H1 (cell line): ENCODE measurements around the gene TOP1. TPM values are rescaled to one million over a fixed set of nuclear protein-coding genes. Genes with fewer than 3 reads are reported as not detected.

Source experiments
- CTCF ChIA-PET: fragments of 300-600 bp; sonication (Branson Sonifier 250); formaldehyde crosslinking; loops from one replicate; lab custom pipeline; 2021; ENCODE audit not compliant: partially characterized antibody; lab: Charles Lee
- POLR2A ChIA-PET: fragments of 300-600 bp; sonication (Branson Sonifier 250); formaldehyde crosslinking; loops from one replicate; lab custom pipeline; 2021; ENCODE audit warnings: inconsistent platforms; ENCODE audit not compliant: partially characterized antibody; lab: Charles Lee
- DNase-seq, 2 experiments: peaks; one replicate each; pipeline versions ENCODE4 v3.0.0 to v3.0.0-alpha.2; 2010 to 2022; ENCODE audit warnings: low spot score in 2 of 2, low read depth in 1 of 2, mixed read lengths in 1 of 2
- FAIRE-seq: peaks from 2 replicates; lab custom pipeline; 2011; peaks lifted over from hg19 to GRCh38; lab: Jason Lieb, UNC
- H2AFZ ChIP-seq: 2 replicates; pipeline ENCODE4 v1.8.1; 2012; ENCODE audit warnings: low read length, inconsistent platforms
- H2AK5ac ChIP-seq: 2 replicates; pipeline ENCODE4 v1.6.1; 2013; ENCODE audit warnings: low read depth, low read length
- H2BK120ac ChIP-seq: replicated peaks from 2 replicates; pipeline ENCODE3; 2013; ENCODE audit warnings: low read depth, low read length, inconsistent platforms
- H2BK12ac ChIP-seq: 2 replicates; pipeline ENCODE4 v1.6.1; 2013; ENCODE audit warnings: low read depth, low read length
- H2BK15ac ChIP-seq: 2 replicates; pipeline ENCODE4 v1.6.1; 2013; ENCODE audit warnings: low read length
- H2BK20ac ChIP-seq: 2 replicates; pipeline ENCODE4 v1.6.1; 2013; ENCODE audit warnings: low read length
- H2BK5ac ChIP-seq: 2 replicates; pipeline ENCODE4 v1.6.1; 2013; ENCODE audit warnings: low read depth, low read length
- H3K14ac ChIP-seq: 2 replicates; pipeline ENCODE4 v1.6.1; 2013; ENCODE audit warnings: inconsistent platforms; ENCODE audit not compliant: insufficient read length
- H3K18ac ChIP-seq: 2 replicates; pipeline ENCODE4 v1.6.1; 2013; ENCODE audit warnings: low read length; ENCODE audit errors: extremely low read depth
- H3K23ac ChIP-seq: 2 replicates; pipeline ENCODE4 v1.6.1; 2013; ENCODE audit warnings: inconsistent platforms; ENCODE audit not compliant: insufficient read length
- H3K23me2 ChIP-seq: 2 replicates; pipeline ENCODE4 v1.6.1; 2013; ENCODE audit warnings: low read depth, low read length
- H3K27ac ChIP-seq: 2 replicates; pipeline ENCODE4 v1.6.1; 2011; ENCODE audit warnings: low read depth, low read length, inconsistent platforms
- H3K27me3 ChIP-seq, 4 experiments: replicated peaks in 1 of 4; 1 replicate in 1 of 4; 2 replicates in 3 of 4; pipeline versions ENCODE4 v1.6.1 to v1.8.1; 2011 to 2013; ENCODE audit warnings: low read length in 3 of 4, mild to moderate bottlenecking in 3 of 4, inconsistent platforms in 2 of 4, mixed read lengths in 2 of 4, moderate library complexity in 1 of 4; ENCODE audit not compliant: control insufficient read depth in 3 of 4, insufficient read depth in 3 of 4; ENCODE audit errors: extremely low read depth in 1 of 4
- H3K36me3 ChIP-seq, 4 experiments: 2 replicates each; pipeline versions ENCODE4 v1.6.1 to v1.8.1; 2011 to 2013; ENCODE audit warnings: mild to moderate bottlenecking in 4 of 4, low read length in 3 of 4, moderate library complexity in 2 of 4, control low read depth in 1 of 4, inconsistent platforms in 1 of 4; ENCODE audit not compliant: insufficient read depth in 4 of 4, control insufficient read depth in 2 of 4
- H3K4ac ChIP-seq: replicated peaks from 2 replicates; pipeline ENCODE3; 2013; ENCODE audit warnings: low read length, low read depth, mixed read lengths, inconsistent platforms; ENCODE audit not compliant: insufficient read length
- H3K4me1 ChIP-seq, 4 experiments: replicated peaks in 1 of 4; 1 replicate in 1 of 4; 2 replicates in 3 of 4; pipeline versions ENCODE4 v1.6.1 to v1.8.1; 2011 to 2013; ENCODE audit warnings: low read length in 3 of 4, inconsistent platforms in 2 of 4, mixed read lengths in 1 of 4; ENCODE audit not compliant: insufficient read depth in 4 of 4, control insufficient read depth in 3 of 4
- H3K4me2 ChIP-seq, 2 experiments: 2 replicates each; pipeline versions ENCODE4 v1.6.1 to v1.8.1; 2011 to 2013; ENCODE audit warnings: low read depth in 2 of 2, low read length in 2 of 2, control low read depth in 1 of 2, inconsistent platforms in 1 of 2, mild to moderate bottlenecking in 1 of 2; ENCODE audit not compliant: insufficient read depth in 1 of 2
- H3K4me3 ChIP-seq, 4 experiments: fragments of 200-600, 300-600 bp in 1 of 4; sonication (generic), shearing (Covaris generic), sonication (Bioruptor Twin) in 1 of 4; 2 replicates each; pipeline versions ENCODE4 v1.5.1 to v1.8.1; 2011 to 2016; ENCODE audit warnings: low read length in 4 of 4, low read depth in 3 of 4, control low read depth in 2 of 4, inconsistent platforms in 2 of 4, mild to moderate bottlenecking in 2 of 4, mixed read lengths in 1 of 4, moderate library complexity in 1 of 4; ENCODE audit not compliant: insufficient read depth in 2 of 4; ENCODE audit errors: extremely low read depth in 1 of 4
- H3K56ac ChIP-seq: replicated peaks from 2 replicates; pipeline ENCODE3; 2013; ENCODE audit warnings: low read depth, mild to moderate bottlenecking, mixed read lengths, low read length, inconsistent platforms; ENCODE audit not compliant: insufficient read length
- H3K79me1 ChIP-seq: 2 replicates; pipeline ENCODE4 v1.6.1; 2013; ENCODE audit warnings: low read depth, low read length, control low read depth
- H3K79me2 ChIP-seq, 2 experiments: 2 replicates each; pipeline versions ENCODE4 v1.6.1 to v1.8.1; 2012 to 2013; ENCODE audit warnings: low read length in 2 of 2, mild to moderate bottlenecking in 2 of 2, inconsistent platforms in 1 of 2; ENCODE audit not compliant: insufficient read depth in 2 of 2, control insufficient read depth in 1 of 2
- H3K9ac ChIP-seq, 4 experiments: replicated peaks in 1 of 4; 1 replicate in 1 of 4; 2 replicates in 3 of 4; pipeline versions ENCODE4 v1.6.1 to v1.8.1; 2011 to 2013; ENCODE audit warnings: low read depth in 3 of 4, low read length in 3 of 4, control low read depth in 2 of 4, mild to moderate bottlenecking in 2 of 4, moderate library complexity in 2 of 4, inconsistent platforms in 1 of 4; ENCODE audit errors: extremely low read depth in 1 of 4
- H3K9me3 ChIP-seq, 2 experiments: 2 replicates each; pipeline versions ENCODE4 v1.6.1 to v1.8.1; 2012 to 2013; ENCODE audit warnings: mild to moderate bottlenecking in 2 of 2, moderate library complexity in 2 of 2, control low read depth in 1 of 2, inconsistent platforms in 1 of 2, low read depth in 1 of 2, low read length in 1 of 2, mixed read lengths in 1 of 2; ENCODE audit not compliant: insufficient read depth in 2 of 2
- H4K20me1 ChIP-seq, 2 experiments: replicated peaks in 1 of 2; 2 replicates each; pipeline versions ENCODE3 to v1.8.1; 2011 to 2013; ENCODE audit warnings: inconsistent platforms in 2 of 2, low read length in 2 of 2, mild to moderate bottlenecking in 1 of 2; ENCODE audit not compliant: insufficient read depth in 2 of 2, control insufficient read depth in 1 of 2
- H4K5ac ChIP-seq: 2 replicates; pipeline ENCODE4 v1.6.1; 2013; ENCODE audit warnings: low read length, low read depth, mixed read lengths, inconsistent platforms; ENCODE audit not compliant: insufficient read length
- H4K8ac ChIP-seq: 2 replicates; pipeline ENCODE4 v1.8.0; 2013; ENCODE audit warnings: mild to moderate bottlenecking, moderate library complexity, low read length, inconsistent platforms; ENCODE audit not compliant: insufficient read depth; ENCODE audit errors: extremely low read depth
- H4K91ac ChIP-seq: replicated peaks from 2 replicates; pipeline ENCODE3; 2013; ENCODE audit warnings: low read length, mixed read lengths, inconsistent platforms; ENCODE audit not compliant: insufficient read length
- EP300 ChIP-seq, 2 experiments: IDR thresholded peaks; 1 replicate in 1 of 2; 2 replicates in 1 of 2; pipeline ENCODE4 v1.6.1; 2011 to 2012; ENCODE audit warnings: low read depth in 2 of 2, low read length in 2 of 2, mild to moderate bottlenecking in 2 of 2, borderline replicate concordance in 1 of 2, inconsistent platforms in 1 of 2, moderate library complexity in 1 of 2
- WGBS, 2 experiments: shearing (Covaris generic) in 1 of 2; methylation state at CpG; one replicate each; pipeline versions ENCODE4 v1.1.6 to v1.1.7; 2013 to 2015; ENCODE audit warnings: low lambda C conversion rate in 2 of 2, mixed read lengths in 2 of 2, inconsistent platforms in 1 of 2, low coverage in 1 of 2, missing lambda C conversion rate in 1 of 2; ENCODE audit not compliant: insufficient replicate concordance in 2 of 2, insufficient coverage in 1 of 2, insufficient read length in 1 of 2; ENCODE audit errors: extremely low coverage in 1 of 2, missing lambda C conversion rate in 1 of 2; 5-methylcytosine and 5-hydroxymethylcytosine counted together
- polyA plus RNA-seq, 7 experiments: library from polyadenylated mRNA; depleted of rRNA in 3 of 7; stranded (reverse) in 5 of 7; unstranded in 2 of 7; fragments of >200 nt in 5 of 7; fragments of 200-250 nt in 2 of 7; gene quantifications; 1 replicate in 5 of 7; 2 replicates in 1 of 7; 4 replicates in 1 of 7; pipeline versions ENCODE4 v1.2.1 to v1.2.3, GENCODE V29; 2011 to 2013; ENCODE audit warnings: missing spikeins in 2 of 7, mixed read lengths in 2 of 7
- total RNA-seq: library from RNA; stranded (reverse); fragmentation: NEBNext Ultra II Directional; extraction: Animal tissue kit (Norgen Biotek cat#: 25700); gene quantifications from 2 replicates; pipeline ENCODE4 v1.2.1, GENCODE V29; 2021

TOP1 gene
- total and polyA plus RNA-seq, 2 of the 8 experiments (the other 6 are each of a cell fraction or from before 2014, with no cell fraction given), result 7.4 to 108 TPM

- Histone ChIP-seq H2AK5ac (no peak overlapping the region), H3K56ac (no peak overlapping the region), H3K23ac (no peak overlapping the region), H3K36me3 (no peaks in the 10 kb centered on the region), H4K20me1 (no peaks in the 10 kb centered on the region), H2BK20ac (no peak overlapping the region), H3K18ac (no peak overlapping the region), H3K79me2 (no peaks in the 10 kb centered on the region), H3K23me2 (no peaks in the 10 kb centered on the region), H3K9me3 (no peaks in the 10 kb centered on the region), H3K4ac (no peak overlapping the region), H2BK12ac (no peak overlapping the region), H3K14ac (no peak overlapping the region), H2BK5ac (no peak overlapping the region), H3K9ac (no peak overlapping the region), H2BK120ac (no peak overlapping the region), H3K4me2 (no peak overlapping the region)
- FAIRE-seq, result no peak
- DNase-seq, result no peak
- WGBS, 2 experiments, result 85% methylated on average over 2 of the region's 2 CpGs; no CpG with 5 or more reads in 1 of the 2 experiments
- CTCF ChIA-PET, result interaction anchor here (1.0 kb wide), 1 partner anchor 9 kb away, joined by 3 read pairs; no protein-coding TSS in a partner anchor
- no peak for TF ChIP-seq EP300 (IDR thresholded peaks at IDR 0.05; ENCODE audit: borderline replicate concordance in 1 of 2, low read depth in 2 of 2, low read length in 2 of 2)
- TF ChIP-seq, all 59 proteins: peak for 0
- Histone ChIP-seq H3K79me1 (no peaks in the 10 kb centered on the region), H3K4me3 (no peak overlapping the region), H4K8ac (no peak overlapping the region), H3K27me3 (no peaks in the 10 kb centered on the region), H2AFZ (no peak overlapping the region), H3K27ac (no peak overlapping the region), H2BK15ac (no peak overlapping the region), H3K4me1 (peaks cover 0 to 9% (median 3%) of the 10 kb centered on the region in 4 experiments; a peak in 3 of 7 replicates), H4K91ac (no peak overlapping the region), H4K5ac (no peak overlapping the region)
- POLR2A ChIA-PET, result interaction anchor here (0.6 kb wide), 1 partner anchor 396 kb away, joined by 3 read pairs; no protein-coding TSS in a partner anchor
These were observed 28.0 kb upstream of the TOP1 start for GRCh38 chr20:41000628-41001027.
